SU-DHL-6 (cell line): ENCODE results near the gene GRAP2.

Experiments
- CTCF ChIP-seq: fragments of 200-600 bp; sonication (generic); IDR thresholded peaks from one replicate; pipeline ENCODE4 v1.5.1; 2017; ENCODE audit warnings: antibody characterized with exemption, mild to moderate bottlenecking, low read length, moderate library complexity; ENCODE audit not compliant: insufficient read depth, poor library complexity, severe bottlenecking
- EZH2phosphoT487 ChIP-seq: fragments of 200-600 bp; sonication (generic), shearing (Covaris generic); conservative IDR thresholded peaks from 2 replicates; pipeline ENCODE4 v1.6.1; 2018; ENCODE audit warnings: mild to moderate bottlenecking, antibody characterized with exemption, low read length, moderate library complexity, mixed read lengths

DNA sequence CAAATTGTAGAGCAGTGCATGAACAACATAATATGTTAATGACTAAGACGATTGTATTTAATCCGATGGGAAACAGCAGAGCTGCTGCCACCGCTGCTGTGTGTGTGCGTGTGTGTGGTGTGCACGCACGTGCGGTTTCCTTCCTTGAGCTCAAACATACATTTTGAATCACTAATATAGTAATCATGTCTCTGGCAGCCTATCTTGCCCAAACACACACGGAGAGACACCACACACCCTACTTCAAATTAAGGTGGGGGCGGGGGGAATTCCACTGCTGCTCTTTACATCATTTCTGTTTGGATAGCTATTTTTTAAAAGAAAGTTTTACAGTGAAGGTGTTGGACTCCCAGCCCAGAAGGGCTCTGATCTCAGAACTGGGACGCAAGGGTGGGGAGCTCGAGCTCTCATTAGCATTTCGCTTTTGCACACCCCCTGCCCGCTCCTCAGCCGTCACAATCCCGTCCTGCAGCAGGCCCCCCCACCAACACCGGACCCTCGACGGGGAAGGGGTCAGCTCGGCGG, 93.2 kb downstream of the GRAP2 start:
- TF ChIP-seq CTCF = no peak
- TF ChIP-seq EZH2phosphoT487 = no peak
